ENCODE measurements around the gene EPHA10.
A peak's percentile ranks its signal among the peaks of the same experiment; 100 is the strongest.

EPHA10 gene

DNA sequence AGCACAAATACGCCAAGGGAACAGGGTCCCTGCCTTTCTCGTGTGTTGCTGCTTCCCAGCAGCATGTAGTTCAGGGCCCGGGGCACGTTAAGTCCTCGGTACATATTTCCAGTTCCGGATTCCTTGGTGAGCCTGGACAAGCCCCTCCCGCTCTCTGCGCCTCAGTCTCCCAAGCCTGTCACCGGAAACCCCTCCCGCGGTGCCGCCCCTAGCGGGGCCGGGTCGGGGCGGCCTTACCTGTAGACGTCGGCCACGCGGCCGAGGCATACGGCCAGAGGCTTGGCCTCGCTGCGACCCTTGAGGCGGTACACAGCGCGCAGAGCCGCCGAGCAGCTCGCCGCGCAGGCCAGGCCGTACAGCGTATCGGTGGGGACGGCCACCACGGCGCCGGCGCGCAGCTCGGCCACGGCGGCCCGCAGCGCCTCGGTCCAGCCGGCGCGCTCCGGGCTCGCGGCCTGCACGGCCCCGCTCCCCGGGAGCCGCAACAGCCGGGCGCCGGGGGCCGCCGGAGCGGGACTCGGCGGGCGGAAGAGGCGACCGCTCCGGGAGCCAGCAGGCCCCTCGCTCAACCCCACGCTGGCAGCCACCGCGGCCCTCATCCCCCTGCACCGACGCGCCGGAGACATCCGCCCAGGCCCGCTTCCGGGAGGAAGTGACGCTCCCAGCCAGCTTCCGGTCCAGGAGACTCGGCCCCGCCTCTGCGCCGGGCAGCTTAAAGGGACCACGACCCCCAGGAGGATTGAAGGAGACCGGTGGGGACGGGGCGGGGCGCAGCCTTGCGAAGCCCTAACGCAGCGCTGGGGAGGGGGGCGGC is 42.8 kb upstream of the EPHA10 start, which contains the start of the genes C1orf122 and YRDC:
Gene C1orf122, plus strand, starts transcription at position 236 of the 814 bp plus-strand sequence. CDS start 615 bp downstream, outside the sequence.
Gene YRDC, minus strand, starts transcription at position 654 of the 814 bp plus-strand sequence. Its CDS starts 28 bp downstream, at position 626.
- TF ChIP-seq, protein P1, sequence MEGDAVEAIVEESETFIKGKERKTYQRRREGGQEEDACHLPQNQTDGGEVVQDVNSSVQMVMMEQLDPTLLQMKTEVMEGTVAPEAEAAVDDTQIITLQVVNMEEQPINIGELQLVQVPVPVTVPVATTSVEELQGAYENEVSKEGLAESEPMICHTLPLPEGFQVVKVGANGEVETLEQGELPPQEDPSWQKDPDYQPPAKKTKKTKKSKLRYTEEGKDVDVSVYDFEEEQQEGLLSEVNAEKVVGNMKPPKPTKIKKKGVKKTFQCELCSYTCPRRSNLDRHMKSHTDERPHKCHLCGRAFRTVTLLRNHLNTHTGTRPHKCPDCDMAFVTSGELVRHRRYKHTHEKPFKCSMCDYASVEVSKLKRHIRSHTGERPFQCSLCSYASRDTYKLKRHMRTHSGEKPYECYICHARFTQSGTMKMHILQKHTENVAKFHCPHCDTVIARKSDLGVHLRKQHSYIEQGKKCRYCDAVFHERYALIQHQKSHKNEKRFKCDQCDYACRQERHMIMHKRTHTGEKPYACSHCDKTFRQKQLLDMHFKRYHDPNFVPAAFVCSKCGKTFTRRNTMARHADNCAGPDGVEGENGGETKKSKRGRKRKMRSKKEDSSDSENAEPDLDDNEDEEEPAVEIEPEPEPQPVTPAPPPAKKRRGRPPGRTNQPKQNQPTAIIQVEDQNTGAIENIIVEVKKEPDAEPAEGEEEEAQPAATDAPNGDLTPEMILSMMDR (IDR thresholded peaks at IDR 0.05; ENCODE audit: insufficient read depth, low read length, poor library complexity, severe bottlenecking), result no peak
- no peak for TF ChIP-seq EZH2phosphoT487 (conservative IDR thresholded peaks at IDR 0.05; ENCODE audit: low read length)
- Histone ChIP-seq H3K79me2 (ENCODE audit: insufficient read depth, low read length) (peaks cover 26% of the 10 kb centered on the region), H3K4me2 (ENCODE audit: low read depth, low read length, poor library complexity, severe bottlenecking) (peak within 1 kb of the TSS; percentile 86), H3K27me3 (ENCODE audit: low read length) (no peaks in the 10 kb centered on the region), H3K9me3 (ENCODE audit: insufficient read depth, low read length) (no peaks in the 10 kb centered on the region), H3K9me2 (replicated peaks; ENCODE audit: insufficient read depth, low read length) (no peaks in the 10 kb centered on the region), H3K27ac (ENCODE audit: low read depth, low read length) (peak within 1 kb of the TSS; percentile 21), H3F3A (ENCODE audit: insufficient read depth) (peaks cover 18% of the 10 kb centered on the region), H2AFZ (ENCODE audit: low read depth, low read length, severe bottlenecking) (peak within 1 kb of the TSS; percentile 10), H3K9ac (ENCODE audit: low read length) (peak within 1 kb of the TSS; percentile 78), H3K36me3 (ENCODE audit: low read length) (peaks cover 26% of the 10 kb centered on the region), H3K4me3 (ENCODE audit: insufficient read depth, low read length, poor library complexity, severe bottlenecking) (peak within 1 kb of the TSS; percentile 95), H4K20me1 (ENCODE audit: low read depth, low read length) (peaks cover 9% of the 10 kb centered on the region; the same call in 1 of the 2 replicates)

DNA sequence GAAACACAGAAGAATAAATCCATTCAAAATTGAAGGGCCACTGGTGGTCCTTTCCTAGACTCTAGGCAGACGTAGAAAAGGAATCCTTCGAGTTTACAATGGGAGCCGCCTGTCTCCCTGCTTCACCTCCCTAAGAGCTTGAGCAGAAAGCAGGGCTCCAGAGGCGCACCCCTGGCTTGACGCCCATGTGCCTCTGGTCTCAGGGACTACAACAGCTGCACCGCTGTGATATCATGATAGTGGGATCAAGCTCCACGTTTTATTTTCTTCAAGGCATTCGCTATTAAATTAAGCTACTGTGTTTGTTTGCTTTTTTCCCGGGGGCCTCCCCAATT is 42.3 kb upstream of the EPHA10 start:
- peak overlapping the region; percentile 21; the same call in 1 of the 2 replicates for H3K27ac ChIP-seq (ENCODE audit: low read depth, low read length)
- peak overlapping the region; percentile 83 for H3K4me2 ChIP-seq (ENCODE audit: low read depth, low read length, poor library complexity, severe bottlenecking)
- no peaks in the 10 kb centered on the region for H3K9me2 ChIP-seq (replicated peaks; ENCODE audit: insufficient read depth, low read length)
- H3K9ac ChIP-seq (ENCODE audit: low read length), result peak overlapping the region; percentile 78
- TF ChIP-seq EZH2phosphoT487 (conservative IDR thresholded peaks at IDR 0.05; ENCODE audit: low read length), result no peak
- TF ChIP-seq, protein P1 (IDR thresholded peaks at IDR 0.05; ENCODE audit: insufficient read depth, low read length, poor library complexity, severe bottlenecking), result no peak
- peaks cover 9% of the 10 kb centered on the region; the same call in 1 of the 2 replicates for H4K20me1 ChIP-seq (ENCODE audit: low read depth, low read length)
- H3K79me2 ChIP-seq (ENCODE audit: insufficient read depth, low read length), result peaks cover 26% of the 10 kb centered on the region
- peak overlapping the region; percentile 95 for H3K4me3 ChIP-seq (ENCODE audit: insufficient read depth, low read length, poor library complexity, severe bottlenecking)
- peaks cover 22% of the 10 kb centered on the region for H3F3A ChIP-seq (ENCODE audit: insufficient read depth)
- peaks cover 31% of the 10 kb centered on the region for H3K36me3 ChIP-seq (ENCODE audit: low read length)
- no peaks in the 10 kb centered on the region for H3K9me3 ChIP-seq (ENCODE audit: insufficient read depth, low read length)
- H3K27me3 ChIP-seq (ENCODE audit: low read length), result no peaks in the 10 kb centered on the region
- H2AFZ ChIP-seq (ENCODE audit: low read depth, low read length, severe bottlenecking), result no peak overlapping the region

DNA sequence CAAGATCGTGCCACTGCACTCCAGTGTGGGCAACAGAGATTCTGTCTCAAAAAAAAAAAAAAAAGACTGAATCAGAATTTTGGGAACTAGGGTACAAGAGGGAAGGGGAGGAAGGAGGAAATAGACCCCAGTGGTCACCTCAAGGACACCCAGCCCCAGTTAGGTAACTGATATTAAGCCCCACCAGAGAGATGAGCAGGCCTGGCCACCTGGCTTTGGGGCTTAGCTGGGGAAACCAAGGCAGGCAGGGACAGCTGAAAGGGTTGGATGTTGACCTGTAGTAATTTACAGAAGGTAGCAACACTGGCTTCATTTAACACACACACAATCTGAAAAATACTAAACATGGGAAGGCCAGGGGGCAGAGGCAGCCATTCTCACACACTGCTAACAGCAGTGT is 37.5 kb upstream of the EPHA10 start:
- no peak for TF ChIP-seq EZH2phosphoT487 (conservative IDR thresholded peaks at IDR 0.05; ENCODE audit: low read length)
- TF ChIP-seq, protein P1 (IDR thresholded peaks at IDR 0.05; ENCODE audit: insufficient read depth, low read length, poor library complexity, severe bottlenecking), result no peak
- H3K27ac ChIP-seq (ENCODE audit: low read depth, low read length), result no peak overlapping the region
- H4K20me1 ChIP-seq (ENCODE audit: low read depth, low read length), result peaks cover 9% of the 10 kb centered on the region; the same call in 1 of the 2 replicates
- peaks cover 24% of the 10 kb centered on the region for H3K79me2 ChIP-seq (ENCODE audit: insufficient read depth, low read length)
- H3K27me3 ChIP-seq (ENCODE audit: low read length), result no peaks in the 10 kb centered on the region
- no peak overlapping the region for H2AFZ ChIP-seq (ENCODE audit: low read depth, low read length, severe bottlenecking)
- H3K9ac ChIP-seq (ENCODE audit: low read length), result no peak overlapping the region
- H3K9me2 ChIP-seq (replicated peaks; ENCODE audit: insufficient read depth, low read length), result no peaks in the 10 kb centered on the region
- no peak overlapping the region for H3K4me2 ChIP-seq (ENCODE audit: low read depth, low read length, poor library complexity, severe bottlenecking)
- peaks cover 31% of the 10 kb centered on the region for H3K36me3 ChIP-seq (ENCODE audit: low read length)
- H3K9me3 ChIP-seq (ENCODE audit: insufficient read depth, low read length), result no peaks in the 10 kb centered on the region
- no peak overlapping the region for H3K4me3 ChIP-seq (ENCODE audit: insufficient read depth, low read length, poor library complexity, severe bottlenecking)
- peaks cover 19% of the 10 kb centered on the region for H3F3A ChIP-seq (ENCODE audit: insufficient read depth)

Data from SU-DHL-6 (cell line).